Mucosa of gallbladder (tissue), 1 donor: ENCODE data around the gene SERPINF2. TPM values are rescaled to one million over a fixed set of nuclear protein-coding genes. Genes with fewer than 3 reads are reported as not detected.
"Not testable (repeated sequence)": the region's sequence is repeated elsewhere in the genome, so short reads cannot be mapped to it uniquely, and the experiment has no call there.

Source experiments
- DNase-seq: peaks from one replicate; pipeline ENCODE4 v3.0.0-alpha.2; 2020; ENCODE audit warnings: low spot score
- total RNA-seq: library from RNA; stranded (reverse); gene quantifications from one replicate; pipeline ENCODE4 v1.2.1, GENCODE V29; 2021
- donor health status: DM: no; HTN: no; CAD: no.

SERPINF2 gene
- total RNA-seq, 1 donor from 2014 or later, result 2.9 TPM

- DNase-seq, result no peak
Measured at GRCh38 chr17:1789936-1790335, 47.3 kb downstream of the SERPINF2 start.

- no peak for DNase-seq
Measured at GRCh38 chr17:1792495-1793446, 50.1 kb downstream of the SERPINF2 start.

DNA sequence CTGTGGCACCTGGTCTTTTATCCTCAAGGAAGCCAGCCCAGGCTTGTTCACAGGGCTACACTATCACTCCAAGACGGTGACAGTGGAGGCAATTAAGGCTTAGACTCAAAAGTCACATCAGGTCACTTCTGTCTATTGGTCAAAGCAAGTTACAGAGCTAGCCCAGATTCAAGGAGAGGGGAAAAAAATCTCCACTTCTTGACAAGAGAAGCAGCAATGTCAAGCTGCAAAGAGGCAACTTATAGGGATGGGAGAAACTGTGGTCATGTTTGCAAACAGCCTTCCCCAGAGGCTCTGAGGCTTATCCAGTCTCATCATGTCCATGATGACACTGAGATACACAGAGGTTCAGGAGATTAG, 50.8 kb downstream of the SERPINF2 start:
- no peak for DNase-seq

- no peak for DNase-seq
Measured at GRCh38 chr17:1796800-1797199, 54.1 kb downstream of the SERPINF2 start.

GRCh38 chr17:1797323-1797722, 54.7 kb downstream of the SERPINF2 start:
- DNase-seq, result no peak

- DNase-seq, result not testable (repeated sequence)
Measured at GRCh38 chr17:1797846-1798245, 55.2 kb downstream of the SERPINF2 start.

- DNase-seq, result no peak
Measured at GRCh38 chr17:1800240-1800639, 57.6 kb downstream of the SERPINF2 start.

DNA sequence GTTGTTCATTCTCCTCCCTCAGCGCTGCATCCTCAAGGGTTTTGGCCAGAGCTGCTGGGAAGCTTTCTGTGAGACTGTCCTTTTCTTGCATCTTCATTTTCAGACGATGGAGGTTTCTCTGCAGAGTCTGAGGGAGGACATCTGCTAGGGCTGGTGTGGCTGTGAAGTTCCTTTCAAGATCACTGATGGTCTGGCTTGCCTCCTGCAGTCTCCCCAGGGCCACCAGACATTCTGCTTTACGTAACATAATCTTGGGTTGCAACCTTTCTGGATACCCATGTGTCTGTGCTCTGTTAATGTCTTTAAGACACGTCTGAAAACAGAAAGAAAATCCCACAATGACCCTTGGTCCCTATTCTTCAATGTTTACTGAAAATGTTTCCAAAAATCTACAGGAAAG, 58.0 kb downstream of the SERPINF2 start:
- peak; percentile 45 for DNase-seq

- DNase-seq, result no peak
Measured at GRCh38 chr17:1802429-1802828, 59.8 kb downstream of the SERPINF2 start.

DNA sequence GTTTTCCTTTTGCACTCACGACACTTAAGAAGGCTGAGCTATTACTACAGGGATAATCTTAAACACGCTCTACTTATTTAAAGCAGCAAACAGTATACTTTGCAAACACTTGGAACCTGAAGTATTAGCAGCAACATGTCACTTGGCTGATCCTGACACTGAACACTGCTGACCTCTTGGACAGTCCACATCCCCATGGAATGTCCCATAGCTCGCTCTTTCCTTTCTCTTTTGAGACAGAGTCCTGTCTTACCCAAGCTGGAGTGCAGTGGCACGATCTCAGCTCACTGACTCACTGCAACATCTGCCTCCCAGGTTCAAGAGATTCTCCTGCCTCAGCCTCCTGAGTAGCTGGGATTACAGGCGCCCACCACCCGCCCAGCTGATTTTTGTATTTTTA, 60.6 kb downstream of the SERPINF2 start:
- DNase-seq, result no peak

Other genes starting within 250 kb of the SERPINF2 start
- gene INPP5K, start 226.3 kb upstream of the SERPINF2 start, total RNA-seq, result 38.6 TPM
- gene PITPNA, start 180.1 kb upstream of the SERPINF2 start, total RNA-seq, result 81.8 TPM
- 27.0 TPM for gene SLC43A2, start 114.0 kb upstream of the SERPINF2 start, total RNA-seq
- 13.2 TPM for gene SCARF1, start 97.1 kb upstream of the SERPINF2 start, total RNA-seq
- 11.7 TPM for gene RILP, start 93.0 kb upstream of the SERPINF2 start, total RNA-seq
- gene PRPF8, start 58.0 kb upstream of the SERPINF2 start, total RNA-seq, result 246 TPM
- 6.5 TPM for gene TLCD2, start 32.5 kb upstream of the SERPINF2 start, total RNA-seq
- 30.3 TPM for gene WDR81, start 18.2 kb upstream of the SERPINF2 start, total RNA-seq
- gene SERPINF1, start 19.2 kb downstream of the SERPINF2 start, total RNA-seq, result 129 TPM
- 13.2 TPM for gene SMYD4, start 87.0 kb downstream of the SERPINF2 start, total RNA-seq
- 85.6 TPM for gene RPA1, start 87.1 kb downstream of the SERPINF2 start, total RNA-seq